ENCODE results near the gene KIAA0513.
A peak's percentile ranks its signal among the peaks of the same experiment; 100 is the strongest.

Gene KIAA0513

GRCh38 chr16:85092309-85092708 is 64.7 kb downstream of the KIAA0513 start:
- no peak for DNase-seq

- DNase-seq = no peak
Observed at GRCh38 chr16:85092851-85093250, 65.3 kb downstream of the KIAA0513 start.

- no peak for DNase-seq
Observed at GRCh38 chr16:85093705-85094104, 66.1 kb downstream of the KIAA0513 start.

GRCh38 chr16:85094176-85094805 is 66.7 kb downstream of the KIAA0513 start:
- DNase-seq = no peak

- no peak for DNase-seq
Observed at GRCh38 chr16:85094812-85095211, 67.2 kb downstream of the KIAA0513 start.

GRCh38 chr16:85096921-85097320 is 69.3 kb downstream of the KIAA0513 start:
- no peak for DNase-seq

- no peak for DNase-seq
Observed at GRCh38 chr16:85098565-85098964, 71.0 kb downstream of the KIAA0513 start.

GRCh38 chr16:85100265-85100664 is 72.7 kb downstream of the KIAA0513 start:
- no peak for DNase-seq

GRCh38 chr16:85101956-85102630 is 74.5 kb downstream of the KIAA0513 start:
- no peak for DNase-seq

DNA sequence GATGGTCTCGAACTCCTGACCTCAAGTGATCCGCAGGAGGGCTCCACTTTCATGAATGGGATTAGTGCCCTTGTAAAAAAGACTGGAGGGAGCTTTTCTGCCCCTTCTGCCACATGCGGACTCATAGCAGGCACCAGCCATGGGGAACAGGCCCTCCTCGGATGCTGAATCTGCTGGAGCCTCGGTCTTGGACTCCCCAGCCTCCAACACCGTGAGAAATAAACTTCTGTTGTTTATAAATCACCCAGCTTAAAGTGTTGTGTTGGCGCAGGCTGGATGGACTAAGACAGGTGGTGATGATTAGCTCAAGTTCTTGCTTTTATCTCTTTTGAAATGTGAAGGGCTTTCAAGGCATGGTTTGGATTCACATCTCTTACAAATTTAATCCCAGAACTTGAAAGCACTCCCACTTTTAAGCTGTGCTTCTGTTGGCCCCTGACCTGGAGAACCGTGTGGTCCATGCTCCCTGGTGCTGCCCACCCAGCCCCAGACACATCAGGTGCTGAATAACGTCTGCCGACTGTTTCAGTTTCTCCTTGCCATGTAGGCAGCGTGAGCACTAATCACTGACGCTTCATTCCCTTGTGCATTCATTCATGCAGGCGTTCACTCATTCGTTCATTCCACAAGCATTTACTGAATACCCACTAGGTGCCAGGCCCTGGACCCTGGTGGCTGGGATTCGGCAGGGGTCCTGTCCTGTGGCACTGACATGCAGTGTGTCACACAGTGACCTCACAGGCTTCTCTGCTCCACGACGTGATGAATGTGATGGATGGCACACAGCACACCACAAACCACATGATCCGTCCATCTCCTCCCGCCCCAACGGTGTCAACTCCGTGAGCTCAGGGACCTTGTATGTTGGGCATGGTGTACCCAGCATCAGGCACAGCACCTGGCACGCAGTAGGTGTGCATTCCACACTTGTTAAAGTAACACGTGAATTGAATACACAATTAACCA is 75.8 kb downstream of the KIAA0513 start:
- DNase-seq = no peak

- no peak for DNase-seq
Observed at GRCh38 chr16:85104147-85104546, 76.6 kb downstream of the KIAA0513 start.

DNA sequence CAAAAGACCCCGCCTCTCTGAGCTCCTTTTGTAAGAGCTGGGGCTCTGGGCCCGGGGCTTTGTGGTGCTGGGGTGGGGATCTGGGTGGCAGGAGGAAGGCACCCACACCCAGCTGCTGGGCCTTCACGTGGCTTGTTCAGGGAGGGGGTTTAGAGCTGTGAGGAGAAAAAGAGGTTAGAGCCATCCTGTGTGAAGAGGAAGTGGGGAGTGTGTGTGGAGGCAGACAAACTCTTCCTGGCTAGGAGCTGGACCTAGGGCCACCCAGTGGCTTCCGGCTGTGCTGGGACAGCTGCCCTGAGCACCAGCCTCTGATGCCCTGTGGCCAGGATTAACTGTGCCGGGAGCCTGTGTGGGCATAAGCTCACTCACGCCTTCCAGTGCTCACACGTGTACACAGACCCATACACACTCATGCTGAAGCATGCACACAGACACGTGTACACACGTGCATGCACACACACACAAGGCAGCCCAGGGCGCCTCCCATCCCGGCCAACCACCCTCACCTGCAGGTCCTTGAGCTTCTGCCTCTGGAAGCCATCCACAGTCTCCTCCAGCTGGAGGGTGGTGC is 77.3 kb downstream of the KIAA0513 start:
- DNase-seq = no peak

- no peak for DNase-seq
Observed at GRCh38 chr16:85105475-85105874, 77.9 kb downstream of the KIAA0513 start.

DNA sequence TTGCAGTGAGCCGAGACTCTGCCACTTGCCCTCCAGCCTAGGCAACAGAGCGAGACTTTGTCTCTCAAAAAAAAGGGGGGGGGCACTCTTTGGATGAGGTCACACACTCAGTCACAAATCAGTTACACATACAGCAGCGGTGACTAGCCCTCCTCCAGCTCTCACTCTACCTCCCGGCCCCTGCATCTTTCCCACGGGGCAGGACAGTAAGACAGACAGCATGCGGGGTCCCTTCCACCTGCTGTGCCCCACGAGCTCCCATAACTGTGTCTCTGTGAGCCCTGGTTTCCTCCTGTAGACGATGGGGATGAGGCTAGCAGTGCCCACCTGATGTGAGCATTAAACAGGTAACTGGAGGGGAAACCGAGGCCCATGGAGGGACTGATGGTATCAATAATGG is 79.5 kb downstream of the KIAA0513 start:
- no peak for DNase-seq

DNA sequence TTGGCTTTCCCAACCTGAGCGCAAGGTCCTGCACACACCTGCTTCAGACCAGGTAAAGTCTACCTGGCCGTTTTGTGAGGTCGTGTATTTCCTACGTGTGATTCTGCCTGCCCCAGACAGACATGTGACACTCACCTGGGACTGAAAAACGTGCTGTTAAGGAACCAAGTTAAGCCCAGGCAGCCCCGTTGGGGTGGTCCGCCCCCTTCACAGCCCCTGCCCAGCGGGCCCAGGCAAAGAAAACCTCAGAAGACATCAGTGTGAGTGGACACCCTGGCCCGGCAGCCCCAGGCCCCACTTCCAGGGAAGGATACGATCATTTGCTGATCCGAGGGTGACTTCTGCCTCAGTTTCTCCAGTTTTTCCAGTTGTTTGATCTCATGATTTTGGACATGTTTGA is 79.9 kb downstream of the KIAA0513 start:
- DNase-seq = no peak

GRCh38 chr16:85110105-85110504 is 82.5 kb downstream of the KIAA0513 start:
- no peak for DNase-seq

- no peak for DNase-seq
Observed at GRCh38 chr16:85111184-85111583, 83.6 kb downstream of the KIAA0513 start.

GRCh38 chr16:85112364-85112763 is 84.8 kb downstream of the KIAA0513 start, which contains the start of gene CIBAR2:
Gene CIBAR2 (minus strand): TSS chr16:85112472. CDS start chr16:85112352, 120 bp downstream.
- no peak for DNase-seq

GRCh38 chr16:85113168-85113733 is 85.7 kb downstream of the KIAA0513 start:
- DNase-seq = no peak

DNA sequence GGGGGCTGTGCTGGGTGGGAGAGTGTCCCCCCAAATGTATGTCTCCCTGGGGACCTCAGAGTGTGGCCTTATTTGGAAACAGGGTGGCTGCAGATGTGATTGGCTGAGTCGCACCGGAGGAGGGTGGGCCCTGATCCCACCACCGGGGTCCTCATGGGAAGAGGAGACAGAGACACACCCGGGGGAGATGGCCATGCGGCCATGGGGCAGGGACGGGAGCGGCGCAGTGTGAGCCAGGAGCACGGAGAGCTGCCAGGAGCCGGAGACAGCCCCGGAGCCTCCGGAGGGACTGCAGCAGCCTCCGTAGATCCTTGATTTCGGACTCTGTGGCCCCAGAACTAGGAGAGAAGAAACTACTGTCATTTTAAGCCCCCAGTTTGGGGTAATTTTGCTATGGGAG is 86.3 kb downstream of the KIAA0513 start:
- no peak for DNase-seq

DNA sequence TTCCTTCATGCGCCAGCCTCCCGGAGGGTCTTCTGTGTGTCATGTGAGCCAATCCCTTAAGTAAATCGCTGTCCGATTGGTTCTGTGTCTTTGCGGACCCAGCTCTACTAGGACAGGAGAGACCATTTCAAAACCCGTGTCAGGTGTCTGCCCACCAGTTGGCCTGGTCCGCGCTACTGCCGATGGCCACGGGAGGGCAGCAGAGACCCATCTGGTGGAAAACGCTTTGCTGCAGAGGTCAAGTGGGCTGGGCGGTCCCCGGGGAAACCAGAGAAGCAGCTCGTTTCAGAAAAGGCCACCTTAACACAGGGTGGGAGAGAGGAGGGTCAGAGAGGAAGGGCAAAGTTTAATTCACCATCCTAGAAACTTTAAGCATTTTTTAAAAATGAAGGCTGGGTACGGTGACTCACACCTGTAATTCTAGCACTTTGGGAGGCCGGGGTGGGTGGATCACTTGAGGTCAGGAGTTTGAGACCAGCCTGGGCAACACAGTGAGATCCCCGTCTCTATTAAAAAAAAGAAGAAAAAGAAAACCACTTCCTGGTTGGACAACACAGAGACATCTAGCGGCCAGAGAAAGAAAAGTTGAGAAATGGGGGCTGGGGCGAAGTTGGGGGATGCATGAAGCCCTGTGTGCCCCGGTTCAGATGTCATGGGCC is 87.4 kb downstream of the KIAA0513 start:
- peak; percentile 72 for DNase-seq

DNA sequence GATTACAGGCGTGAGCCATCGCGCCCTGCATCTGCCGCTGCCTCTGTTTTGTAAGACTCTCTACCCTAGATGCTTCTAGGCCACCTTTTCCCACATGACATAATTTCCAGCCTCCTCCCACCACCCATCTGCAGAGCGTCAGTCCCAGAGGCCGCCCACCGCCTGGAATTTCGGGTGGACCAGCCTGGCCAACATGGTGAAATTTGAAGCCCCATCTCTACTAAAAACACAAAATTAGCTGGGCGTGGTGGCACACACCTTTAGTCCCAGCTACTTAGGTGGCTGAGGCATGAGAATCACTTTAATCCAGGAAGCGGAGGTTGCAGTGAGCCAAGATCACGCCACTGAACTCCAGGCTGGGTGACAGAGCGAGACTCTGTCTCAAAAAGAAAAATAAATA is 89.8 kb downstream of the KIAA0513 start:
- DNase-seq = no peak

Data from hematopoietic multipotent progenitor cell treated with erythropoietin and hydrocortisone succinate and interleukin-3 and kit ligand, for 8 days (in vitro differentiated cells).